GM12801 (cell line): ENCODE results near the gene BCL2L1.

ENCODE experiments used
- CTCF ChIP-seq: IDR thresholded peaks from one replicate; pipeline ENCODE4 v1.5.1; 2011; ENCODE audit warnings: control low read depth; ENCODE audit not compliant: insufficient read length; ENCODE audit errors: extremely low read depth

BCL2L1 gene

GRCh38 chr20:31670371-31671228 is 52.1 kb downstream of the BCL2L1 start:
- no peak for TF ChIP-seq CTCF

- no peak for TF ChIP-seq CTCF
Measured at GRCh38 chr20:31669876-31670275, 52.8 kb downstream of the BCL2L1 start.

GRCh38 chr20:31667315-31668285 is 55.1 kb downstream of the BCL2L1 start:
- no peak for TF ChIP-seq CTCF

- TF ChIP-seq CTCF, result no peak
Measured at GRCh38 chr20:31666258-31667042, 56.2 kb downstream of the BCL2L1 start.

- no peak for TF ChIP-seq CTCF
Measured at GRCh38 chr20:31665753-31666152, 56.9 kb downstream of the BCL2L1 start.

GRCh38 chr20:31664696-31665354 is 57.8 kb downstream of the BCL2L1 start:
- no peak for TF ChIP-seq CTCF
